Fibroblast of lung (primary cell): Measurements from ENCODE around the gene AOAH. TPM values are rescaled to one million over a fixed set of nuclear protein-coding genes. Genes with fewer than 3 reads are reported as not detected.

Experiments
- DNase-seq, 2 donors: peaks; one replicate each; pipeline versions ENCODE4 v3.0.0 to v3.0.0-alpha.2; 2010; ENCODE audit warnings: low read depth in 2 of 2
- H2AFZ ChIP-seq: 2 replicates; pipeline ENCODE4 v1.5.1; 2012; ENCODE audit warnings: low read length, control low read depth, inconsistent platforms
- H3K27ac ChIP-seq: 2 replicates; pipeline ENCODE4 v1.5.1; 2011; ENCODE audit warnings: low read length, control low read depth; ENCODE audit not compliant: insufficient read depth
- H3K27me3 ChIP-seq: 2 replicates; pipeline ENCODE4 v1.5.1; 2011; ENCODE audit warnings: mild to moderate bottlenecking, low read length; ENCODE audit not compliant: control insufficient read depth, insufficient read depth
- H3K36me3 ChIP-seq: 2 replicates; pipeline ENCODE4 v1.5.1; 2011; ENCODE audit warnings: low read length; ENCODE audit not compliant: control insufficient read depth, insufficient read depth
- H3K4me1 ChIP-seq: 2 replicates; pipeline ENCODE4 v1.5.1; 2011; ENCODE audit warnings: low read length; ENCODE audit not compliant: control insufficient read depth, insufficient read depth; ENCODE audit errors: extremely low read depth
- H3K4me2 ChIP-seq: 2 replicates; pipeline ENCODE4 v1.5.1; 2011; ENCODE audit warnings: low read length, control low read depth; ENCODE audit not compliant: insufficient read depth; ENCODE audit errors: extremely low read depth
- H3K4me3 ChIP-seq, 4 experiments: fragments of 200-600 bp in 1 of 4; sonication (generic) in 1 of 4; replicated peaks in 1 of 4; 2 replicates each; pipeline ENCODE4 v1.5.1; 2011 to 2016; ENCODE audit warnings: low read length in 4 of 4, low read depth in 3 of 4, mild to moderate bottlenecking in 3 of 4, control low read depth in 2 of 4, inconsistent platforms in 1 of 4, mixed read lengths in 1 of 4; ENCODE audit not compliant: insufficient read depth in 1 of 4; ENCODE audit errors: control extremely low read depth in 1 of 4
- H3K79me2 ChIP-seq: 2 replicates; pipeline ENCODE4 v1.5.1; 2012; ENCODE audit warnings: mild to moderate bottlenecking, low read length, inconsistent platforms; ENCODE audit not compliant: control insufficient read depth, insufficient read depth
- H3K9ac ChIP-seq: 2 replicates; pipeline ENCODE4 v1.5.1; 2011; ENCODE audit warnings: mild to moderate bottlenecking, low read length, control low read depth; ENCODE audit not compliant: insufficient read depth
- H3K9me3 ChIP-seq: 2 replicates; pipeline ENCODE4 v1.5.1; 2012; ENCODE audit warnings: low read depth, low read length; ENCODE audit not compliant: control insufficient read depth, insufficient read depth
- H4K20me1 ChIP-seq: 2 replicates; pipeline ENCODE4 v1.5.1; 2011; ENCODE audit warnings: low read length; ENCODE audit not compliant: control insufficient read depth, insufficient read depth; ENCODE audit errors: extremely low read depth
- EZH2 ChIP-seq: IDR thresholded peaks from 2 replicates; pipeline ENCODE4 v1.5.1; 2012; ENCODE audit warnings: low read length, control low read depth, mild to moderate bottlenecking; ENCODE audit errors: missing control alignments
- polyA plus RNA-seq, 2 donors: library from polyadenylated mRNA; depleted of rRNA in 1 of 2; stranded (reverse) in 1 of 2; unstranded in 1 of 2; fragments of >200 nt; gene quantifications; 2 replicates each; pipeline ENCODE4 v1.2.1, GENCODE V29; 2011 to 2012; ENCODE audit warnings: missing spikeins in 1 of 2
- total RNA-seq: library from RNA; depleted of rRNA; stranded (reverse); fragments of >200 nt; gene quantifications from 2 replicates; pipeline ENCODE4 v1.2.1, GENCODE V29; 2014
- TF ChIP-seq, protein P1 (sequence below), 2 donors: IDR thresholded peaks in 1 of 2; conservative IDR thresholded peaks in 1 of 2; 1 replicate in 1 of 2; 2 replicates in 1 of 2; pipeline ENCODE4 v1.5.1; 2011 to 2012; ENCODE audit warnings: low read length in 2 of 2, control low read depth in 1 of 2, inconsistent platforms in 1 of 2, low read depth in 1 of 2, mild to moderate bottlenecking in 1 of 2

AOAH gene
- total and polyA plus RNA-seq, 2 donors (not counting 1 experiment from before 2014, with no cell fraction given): not detected

DNA sequence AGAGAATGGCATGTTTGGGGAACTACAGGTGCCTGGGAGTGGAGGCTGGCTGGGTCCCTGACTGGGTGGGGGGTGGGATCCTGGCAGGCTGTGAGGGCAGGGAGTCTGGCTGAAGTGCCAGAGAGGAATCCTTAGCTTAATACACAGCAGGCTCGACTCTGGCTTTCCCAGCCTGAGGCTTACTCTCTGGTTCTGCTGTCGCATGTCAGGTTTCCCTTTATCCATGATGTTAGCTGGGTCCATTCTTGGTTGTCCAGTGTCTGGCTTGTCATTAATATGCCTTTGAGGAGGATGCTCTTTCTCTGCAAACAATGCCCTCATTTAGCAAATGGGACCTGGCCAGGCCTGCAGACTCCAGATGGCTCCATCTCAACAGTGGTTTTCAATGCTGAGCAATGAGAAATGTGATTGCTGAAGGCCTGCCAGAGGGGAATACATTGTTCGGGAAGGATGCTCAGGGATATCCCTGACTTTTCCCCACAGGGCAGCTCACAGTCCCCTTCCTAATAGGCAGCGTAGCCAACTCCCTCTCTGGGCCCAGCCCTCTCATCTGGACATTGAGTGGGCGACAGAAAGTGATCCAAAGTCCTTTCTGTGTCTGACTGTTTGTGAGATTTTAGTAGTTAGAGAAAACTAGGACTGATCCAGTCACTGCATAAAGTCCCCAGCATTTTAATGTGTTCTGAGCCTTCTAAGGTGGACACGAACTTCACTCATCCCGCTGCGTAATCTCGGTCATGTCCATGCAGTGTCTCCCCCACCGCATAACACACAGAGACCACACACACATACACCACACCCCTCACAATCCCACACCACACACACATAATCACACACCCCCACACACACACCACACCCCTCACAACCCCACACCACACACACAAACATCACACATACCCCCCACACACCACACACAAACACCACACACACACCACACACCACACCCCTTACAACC is 209.7 kb downstream of the AOAH start:
- Histone ChIP-seq H3K9me3 (no peaks in the 10 kb centered on the region), H3K36me3 (no peaks in the 10 kb centered on the region), H3K27ac (no peak overlapping the region), H4K20me1 (no peaks in the 10 kb centered on the region), H3K4me2 (no peak overlapping the region), H3K27me3 (no peaks in the 10 kb centered on the region), H3K9ac (no peak overlapping the region), H2AFZ (no peak overlapping the region), H3K4me3 (no peak overlapping the region), H3K79me2 (no peaks in the 10 kb centered on the region), H3K4me1 (no peaks in the 10 kb centered on the region)
- no peak for TF ChIP-seq EZH2
- TF ChIP-seq, protein P1, sequence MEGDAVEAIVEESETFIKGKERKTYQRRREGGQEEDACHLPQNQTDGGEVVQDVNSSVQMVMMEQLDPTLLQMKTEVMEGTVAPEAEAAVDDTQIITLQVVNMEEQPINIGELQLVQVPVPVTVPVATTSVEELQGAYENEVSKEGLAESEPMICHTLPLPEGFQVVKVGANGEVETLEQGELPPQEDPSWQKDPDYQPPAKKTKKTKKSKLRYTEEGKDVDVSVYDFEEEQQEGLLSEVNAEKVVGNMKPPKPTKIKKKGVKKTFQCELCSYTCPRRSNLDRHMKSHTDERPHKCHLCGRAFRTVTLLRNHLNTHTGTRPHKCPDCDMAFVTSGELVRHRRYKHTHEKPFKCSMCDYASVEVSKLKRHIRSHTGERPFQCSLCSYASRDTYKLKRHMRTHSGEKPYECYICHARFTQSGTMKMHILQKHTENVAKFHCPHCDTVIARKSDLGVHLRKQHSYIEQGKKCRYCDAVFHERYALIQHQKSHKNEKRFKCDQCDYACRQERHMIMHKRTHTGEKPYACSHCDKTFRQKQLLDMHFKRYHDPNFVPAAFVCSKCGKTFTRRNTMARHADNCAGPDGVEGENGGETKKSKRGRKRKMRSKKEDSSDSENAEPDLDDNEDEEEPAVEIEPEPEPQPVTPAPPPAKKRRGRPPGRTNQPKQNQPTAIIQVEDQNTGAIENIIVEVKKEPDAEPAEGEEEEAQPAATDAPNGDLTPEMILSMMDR (conservative IDR thresholded peaks at IDR 0.05 in 1 of 2, IDR thresholded peaks at IDR 0.05 in 1 of 2; ENCODE audit: low read depth in 1 of 2, low read length in 2 of 2): no peak
- DNase-seq: no peak

DNA sequence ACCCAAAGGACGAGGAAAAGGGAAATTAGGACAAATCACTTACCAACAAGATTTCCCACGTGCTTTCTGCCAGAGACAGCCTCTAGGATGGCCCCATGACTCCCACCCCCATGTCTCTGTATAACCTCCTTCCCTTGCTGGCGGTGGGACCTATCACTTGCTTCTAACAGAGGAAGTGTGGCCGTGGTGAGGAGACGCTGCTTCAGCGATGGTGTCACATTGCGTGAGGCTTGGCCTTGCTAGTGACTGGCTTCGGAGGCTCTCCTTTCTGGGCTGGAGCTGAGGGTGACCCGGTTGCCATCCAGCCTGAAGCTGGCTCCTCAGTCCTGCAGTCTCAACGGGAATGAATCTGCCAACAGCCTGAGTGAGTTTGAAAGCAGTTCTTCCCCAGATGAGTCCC is 210.9 kb downstream of the AOAH start:
- no peak overlapping the region for H3K4me3 ChIP-seq
- H4K20me1 ChIP-seq: no peaks in the 10 kb centered on the region
- H3K9me3 ChIP-seq: no peaks in the 10 kb centered on the region
- no peaks in the 10 kb centered on the region for H3K4me1 ChIP-seq
- TF ChIP-seq, protein P1 (conservative IDR thresholded peaks at IDR 0.05 in 1 of 2, IDR thresholded peaks at IDR 0.05 in 1 of 2; ENCODE audit: low read depth in 1 of 2, low read length in 2 of 2): no peak
- no peak for TF ChIP-seq EZH2
- no peaks in the 10 kb centered on the region for H3K79me2 ChIP-seq
- H3K27me3 ChIP-seq: no peaks in the 10 kb centered on the region
- no peak overlapping the region for H3K4me2 ChIP-seq
- H3K9ac ChIP-seq: no peak overlapping the region
- H3K36me3 ChIP-seq: no peaks in the 10 kb centered on the region
- H3K27ac ChIP-seq: no peak overlapping the region
- DNase-seq: no peak
- H2AFZ ChIP-seq: no peak overlapping the region

DNA sequence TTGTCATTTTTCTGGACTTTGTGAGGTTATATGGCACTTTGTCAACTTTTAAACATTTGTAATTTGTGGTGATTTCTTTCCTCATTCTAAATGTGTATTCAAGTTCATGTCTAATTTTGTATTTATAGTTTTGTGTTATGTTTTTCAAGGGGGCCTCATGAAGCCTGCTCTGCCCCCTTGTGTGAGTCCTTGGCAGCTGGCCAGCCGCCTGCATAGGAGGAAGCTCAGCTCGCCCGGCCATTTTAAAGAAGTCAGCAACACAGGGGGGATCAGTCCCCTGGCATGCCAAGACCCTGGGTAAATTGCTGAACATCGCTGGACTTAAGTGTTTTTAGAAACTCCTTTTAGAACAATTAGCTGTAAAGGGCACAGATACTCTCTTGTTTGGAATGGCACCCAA is 211.7 kb downstream of the AOAH start:
- no peak overlapping the region for H2AFZ ChIP-seq
- H3K27me3 ChIP-seq: no peaks in the 10 kb centered on the region
- no peak overlapping the region for H3K4me3 ChIP-seq
- H4K20me1 ChIP-seq: no peaks in the 10 kb centered on the region
- H3K36me3 ChIP-seq: no peaks in the 10 kb centered on the region
- no peaks in the 10 kb centered on the region for H3K4me1 ChIP-seq
- TF ChIP-seq, protein P1 (conservative IDR thresholded peaks at IDR 0.05 in 1 of 2, IDR thresholded peaks at IDR 0.05 in 1 of 2; ENCODE audit: low read depth in 1 of 2, low read length in 2 of 2): no peak
- TF ChIP-seq EZH2: no peak
- no peak overlapping the region for H3K4me2 ChIP-seq
- no peak overlapping the region for H3K9ac ChIP-seq
- DNase-seq: no peak
- H3K27ac ChIP-seq: no peak overlapping the region
- H3K79me2 ChIP-seq: no peaks in the 10 kb centered on the region
- no peaks in the 10 kb centered on the region for H3K9me3 ChIP-seq
